T-helper 2 cell treated with Interferon-gamma antibody and Interleukin-4, amounts not matched to agents 5 μg/mL and 100 μg/mL, for 36 hours (primary cell): ENCODE data around the gene TES.

Source experiments
- DNase-seq: peaks from one replicate; pipeline ENCODE4 v3.0.0; 2021; ENCODE audit warnings: low spot score
- H3K27ac Mint-ChIP-seq: one replicate; pipeline ENCODE4 v1.8.0; 2021; ENCODE audit warnings: mild to moderate bottlenecking, mixed read lengths
- H3K27me3 Mint-ChIP-seq: one replicate; pipeline ENCODE4 v1.8.0; 2021; ENCODE audit warnings: low read depth, mixed read lengths
- H3K36me3 Mint-ChIP-seq: one replicate; pipeline ENCODE4 v1.8.0; 2021; ENCODE audit warnings: low read depth, mixed read lengths
- H3K4me1 Mint-ChIP-seq: one replicate; pipeline ENCODE4 v1.8.0; 2021; ENCODE audit warnings: low read depth, mixed read lengths
- H3K4me3 Mint-ChIP-seq: one replicate; pipeline ENCODE4 v1.8.0; 2022; ENCODE audit warnings: mild to moderate bottlenecking, moderate library complexity, mixed read lengths
- H3K9me3 Mint-ChIP-seq: one replicate; pipeline ENCODE4 v1.8.0; 2021; ENCODE audit warnings: mixed read lengths

TES gene

GRCh38 chr7:116258734-116259133 lies 48.4 kb downstream of the TES start:
- Mint-ChIP-seq H3K9me3 (no peaks in the 10 kb centered on the region), H3K4me3 (no peak overlapping the region), H3K27ac (peak overlapping the region; percentile 33), H3K36me3 (peaks cover 31% of the 10 kb centered on the region), H3K27me3 (no peaks in the 10 kb centered on the region), H3K4me1 (peaks cover 14% of the 10 kb centered on the region)
- peak; percentile 20 for DNase-seq

- Mint-ChIP-seq H3K27me3 (peaks cover 2% of the 10 kb centered on the region), H3K36me3 (peaks cover 30% of the 10 kb centered on the region), H3K4me1 (peaks cover 14% of the 10 kb centered on the region), H3K27ac (no peak overlapping the region), H3K4me3 (no peak overlapping the region), H3K9me3 (no peaks in the 10 kb centered on the region)
- DNase-seq = no peak
Measured at GRCh38 chr7:116259156-116259870, 49.0 kb downstream of the TES start.

GRCh38 chr7:116259871-116260440 lies 49.6 kb downstream of the TES start:
- H3K9me3 Mint-ChIP-seq = no peaks in the 10 kb centered on the region
- DNase-seq = no peak
- H3K36me3 Mint-ChIP-seq = peaks cover 27% of the 10 kb centered on the region
- H3K27ac Mint-ChIP-seq = no peak overlapping the region
- peaks cover 10% of the 10 kb centered on the region for H3K4me1 Mint-ChIP-seq
- peaks cover 5% of the 10 kb centered on the region for H3K27me3 Mint-ChIP-seq
- H3K4me3 Mint-ChIP-seq = no peak overlapping the region

GRCh38 chr7:116261904-116262303 lies 51.6 kb downstream of the TES start:
- Mint-ChIP-seq H3K9me3 (no peaks in the 10 kb centered on the region), H3K27ac (no peak overlapping the region), H3K27me3 (peaks cover 22% of the 10 kb centered on the region), H3K4me1 (peaks cover 9% of the 10 kb centered on the region), H3K4me3 (no peak overlapping the region), H3K36me3 (peaks cover 22% of the 10 kb centered on the region)
- DNase-seq = peak; percentile 23

DNA sequence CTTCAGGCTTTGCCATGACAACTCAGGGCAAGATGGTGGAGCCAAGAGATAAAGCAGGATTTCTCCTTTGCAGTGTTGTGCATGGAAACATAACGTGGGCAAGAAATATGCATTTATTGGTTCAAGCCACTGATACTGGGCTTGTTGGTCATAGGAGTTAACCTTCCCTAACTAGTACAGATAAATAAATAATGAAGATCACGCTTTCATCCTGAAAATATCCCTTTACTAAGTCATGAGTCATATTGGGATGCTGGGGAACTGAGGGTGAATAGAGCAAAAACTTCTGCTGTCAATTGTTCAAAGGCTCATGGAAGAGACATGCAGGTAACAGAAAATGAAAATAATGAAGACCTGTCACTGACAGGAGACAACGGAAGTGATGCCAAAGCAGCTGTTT lies 55.5 kb downstream of the TES start:
- Mint-ChIP-seq H3K4me3 (no peak overlapping the region), H3K27ac (no peak overlapping the region), H3K27me3 (peaks cover 36% of the 10 kb centered on the region), H3K9me3 (no peaks in the 10 kb centered on the region), H3K4me1 (peaks cover 4% of the 10 kb centered on the region), H3K36me3 (no peaks in the 10 kb centered on the region)
- DNase-seq = no peak

DNA sequence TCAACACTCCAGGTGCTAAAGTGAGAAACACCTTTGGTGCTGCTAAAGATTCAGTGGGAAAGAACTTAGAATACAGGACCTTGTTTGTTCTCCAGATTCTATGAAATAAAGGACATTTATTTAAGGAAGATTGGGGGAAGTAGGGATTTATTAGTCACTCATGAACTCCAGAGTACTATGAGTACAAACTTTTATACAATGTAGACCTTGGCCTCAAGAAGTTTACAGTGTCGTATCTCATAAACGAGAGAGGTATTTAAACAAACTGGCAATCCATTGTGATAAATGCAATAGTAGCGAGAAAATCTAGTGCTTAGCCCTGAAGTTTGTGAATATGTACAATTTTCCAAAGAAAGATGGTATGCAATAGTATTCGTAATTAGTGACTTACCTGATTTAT lies 59.1 kb downstream of the TES start:
- Mint-ChIP-seq H3K4me1 (no peaks in the 10 kb centered on the region), H3K36me3 (no peaks in the 10 kb centered on the region), H3K9me3 (no peaks in the 10 kb centered on the region), H3K27ac (no peak overlapping the region), H3K4me3 (no peak overlapping the region), H3K27me3 (peaks cover 45% of the 10 kb centered on the region)
- no peak for DNase-seq

DNA sequence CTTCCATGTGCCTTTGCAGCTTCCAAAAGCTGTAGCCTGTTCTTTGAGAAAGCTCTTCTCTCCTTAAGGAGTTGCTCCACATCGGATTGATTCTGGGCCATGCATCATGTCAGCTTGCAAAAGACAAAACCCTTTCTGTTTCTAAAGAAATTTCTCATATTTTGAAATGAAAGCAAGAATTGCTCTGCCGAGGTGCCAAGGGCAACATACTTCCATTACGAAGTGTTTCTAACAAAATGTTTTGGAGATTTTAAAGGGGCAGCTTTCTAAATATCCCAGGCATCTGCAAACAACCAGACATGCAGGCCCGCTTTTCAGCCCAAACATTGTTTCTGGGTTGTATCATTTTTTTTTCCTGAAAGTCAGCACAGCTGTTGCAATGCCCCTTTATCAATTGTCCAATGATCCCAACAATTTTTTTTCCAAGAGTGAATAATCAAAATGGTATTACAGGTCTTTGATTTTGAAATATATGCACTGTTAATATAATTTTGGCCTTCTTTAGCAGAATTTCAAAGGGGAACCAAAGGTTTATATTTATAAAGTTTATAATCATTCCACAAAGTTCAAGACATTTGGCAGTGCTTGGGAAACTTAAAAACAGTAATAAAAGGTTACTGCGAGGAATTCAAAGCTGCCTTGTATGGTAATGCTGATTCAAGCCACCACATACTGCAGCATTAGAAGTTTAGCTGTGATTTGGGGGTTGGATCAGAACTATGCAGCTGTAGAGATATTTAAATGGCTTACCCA lies 61.0 kb downstream of the TES start:
- DNase-seq = no peak
- no peak overlapping the region for H3K4me3 Mint-ChIP-seq
- peaks cover 43% of the 10 kb centered on the region for H3K27me3 Mint-ChIP-seq
- H3K9me3 Mint-ChIP-seq = no peaks in the 10 kb centered on the region
- H3K36me3 Mint-ChIP-seq = no peaks in the 10 kb centered on the region
- H3K27ac Mint-ChIP-seq = no peak overlapping the region
- no peaks in the 10 kb centered on the region for H3K4me1 Mint-ChIP-seq

- Mint-ChIP-seq H3K27ac (no peak overlapping the region), H3K4me1 (no peaks in the 10 kb centered on the region), H3K4me3 (no peak overlapping the region), H3K27me3 (peaks cover 45% of the 10 kb centered on the region), H3K36me3 (no peaks in the 10 kb centered on the region), H3K9me3 (no peaks in the 10 kb centered on the region)
- no peak for DNase-seq
Measured at GRCh38 chr7:116271963-116272886, 61.9 kb downstream of the TES start.

- no peak overlapping the region for H3K4me3 Mint-ChIP-seq
- H3K9me3 Mint-ChIP-seq = no peaks in the 10 kb centered on the region
- H3K4me1 Mint-ChIP-seq = no peaks in the 10 kb centered on the region
- no peaks in the 10 kb centered on the region for H3K36me3 Mint-ChIP-seq
- DNase-seq = no peak
- no peak overlapping the region for H3K27ac Mint-ChIP-seq
- peaks cover 52% of the 10 kb centered on the region for H3K27me3 Mint-ChIP-seq
Measured at GRCh38 chr7:116273283-116273917, 63.1 kb downstream of the TES start.

DNA sequence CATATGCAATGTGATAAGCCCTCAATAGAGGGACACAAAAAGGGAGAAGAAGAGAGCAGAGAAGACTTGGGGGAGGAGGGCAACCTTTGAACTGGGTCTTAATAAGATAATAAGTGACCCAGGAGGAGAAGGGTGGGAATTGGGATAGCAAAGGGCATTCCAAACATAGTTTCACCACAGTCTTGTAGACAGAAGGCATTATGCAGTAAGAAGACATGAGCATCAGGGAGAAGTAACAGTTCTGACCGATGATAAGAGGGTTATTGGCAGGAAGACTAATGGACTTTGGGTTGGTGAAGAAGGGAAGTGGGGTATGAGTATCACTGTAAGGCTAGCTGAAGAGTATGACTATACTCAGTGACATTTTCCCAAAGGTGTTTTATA lies 63.6 kb downstream of the TES start:
- H3K9me3 Mint-ChIP-seq = no peaks in the 10 kb centered on the region
- no peaks in the 10 kb centered on the region for H3K36me3 Mint-ChIP-seq
- H3K27me3 Mint-ChIP-seq = peaks cover 49% of the 10 kb centered on the region
- DNase-seq = no peak
- H3K4me3 Mint-ChIP-seq = no peak overlapping the region
- H3K4me1 Mint-ChIP-seq = no peaks in the 10 kb centered on the region
- H3K27ac Mint-ChIP-seq = no peak overlapping the region

DNA sequence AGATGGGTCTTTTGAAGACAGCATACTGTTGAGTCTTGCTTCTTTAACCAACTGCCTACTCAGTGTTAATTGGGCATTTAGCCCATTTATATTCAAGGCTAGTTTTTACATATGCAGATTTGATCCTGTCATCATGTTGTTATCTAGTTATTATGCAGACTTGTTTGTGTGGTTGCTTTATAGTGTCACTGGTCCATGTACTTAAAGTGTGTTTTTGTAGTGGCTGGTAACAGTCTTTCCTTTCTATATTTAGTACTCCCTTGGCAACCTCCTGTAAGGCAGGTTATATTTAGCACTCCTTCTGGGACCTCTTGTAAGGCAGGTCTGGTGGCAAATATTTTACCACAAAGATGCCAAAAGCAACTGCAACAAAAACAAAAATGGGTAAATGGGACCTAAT lies 66.7 kb downstream of the TES start:
- DNase-seq = no peak
- Mint-ChIP-seq H3K9me3 (no peaks in the 10 kb centered on the region), H3K36me3 (no peaks in the 10 kb centered on the region), H3K4me3 (no peak overlapping the region), H3K27me3 (peaks cover 47% of the 10 kb centered on the region), H3K4me1 (no peaks in the 10 kb centered on the region), H3K27ac (no peak overlapping the region)

- DNase-seq = no peak
Measured at GRCh38 chr7:116279217-116279616, 68.9 kb downstream of the TES start.

GRCh38 chr7:116280803-116281202 lies 70.5 kb downstream of the TES start:
- H3K36me3 Mint-ChIP-seq = no peaks in the 10 kb centered on the region
- no peak overlapping the region for H3K27ac Mint-ChIP-seq
- no peaks in the 10 kb centered on the region for H3K4me1 Mint-ChIP-seq
- H3K27me3 Mint-ChIP-seq = peaks cover 40% of the 10 kb centered on the region
- no peak for DNase-seq
- H3K9me3 Mint-ChIP-seq = no peaks in the 10 kb centered on the region
- H3K4me3 Mint-ChIP-seq = no peak overlapping the region

More at GRCh38 chr7:116279217-116279616, 68.9 kb downstream of the TES start:
- H3K36me3 Mint-ChIP-seq = no peaks in the 10 kb centered on the region
- no peaks in the 10 kb centered on the region for H3K4me1 Mint-ChIP-seq
- H3K27ac Mint-ChIP-seq = no peak overlapping the region
- peaks cover 47% of the 10 kb centered on the region for H3K27me3 Mint-ChIP-seq
- H3K4me3 Mint-ChIP-seq = no peak overlapping the region
- H3K9me3 Mint-ChIP-seq = no peaks in the 10 kb centered on the region
